ENCODE results near the gene IL20. TPM values are rescaled to one million over a fixed set of nuclear protein-coding genes. Genes with fewer than 3 reads are reported as not detected.

IL20 gene
- polyA plus RNA-seq, 6 donors from 2014 or later, result not detected

- no peaks in the 10 kb centered on the region for H3K9me3 Mint-ChIP-seq
- ATAC-seq (ENCODE audit: low read depth in 2 of 2) (no peak), DNase-seq (no peak)
- H3K27me3 Mint-ChIP-seq, result no peaks in the 10 kb centered on the region
- no peak overlapping the region for H3K4me3 Mint-ChIP-seq
- H3K4me1 Mint-ChIP-seq, result peaks cover 82 to 91% (median 87%) of the 10 kb centered on the region in 3 donors
- peak overlapping the region in 5 of 6 donors; percentile 71 to 97 (median 92) for H3K27ac Mint-ChIP-seq
- H3K36me3 Mint-ChIP-seq, result peaks cover 68 to 87% of the 10 kb centered on the region in 2 donors
Observed at GRCh38 chr1:206913766-206914537, 48.5 kb downstream of the IL20 start.

GRCh38 chr1:206915030-206915735 lies 49.8 kb downstream of the IL20 start:
- H3K9me3 Mint-ChIP-seq, result no peaks in the 10 kb centered on the region
- no peaks in the 10 kb centered on the region for H3K27me3 Mint-ChIP-seq
- H3K4me3 Mint-ChIP-seq, result no peak overlapping the region
- DNase-seq (no peak), ATAC-seq (ENCODE audit: low read depth in 2 of 2) (no peak)
- H3K27ac Mint-ChIP-seq, result peak overlapping the region in 5 of 6 donors; percentile 90 to 97 (median 94)
- peaks cover 81 to 85% (median 84%) of the 10 kb centered on the region in 3 donors for H3K4me1 Mint-ChIP-seq
- H3K36me3 Mint-ChIP-seq, result peaks cover 76 to 90% of the 10 kb centered on the region in 2 donors

GRCh38 chr1:206916000-206916709 lies 50.7 kb downstream of the IL20 start:
- Mint-ChIP-seq H3K27me3 (no peaks in the 10 kb centered on the region), H3K27ac (peak overlapping the region in 5 of 6 donors; percentile 79 to 97 (median 93))
- ATAC-seq (ENCODE audit: low read depth in 2 of 2), result no peak

GRCh38 chr1:206918076-206918475 lies 52.7 kb downstream of the IL20 start:
- no peak for ATAC-seq (ENCODE audit: low read depth in 2 of 2)
- Mint-ChIP-seq H3K4me3 (no peak overlapping the region), H3K9me3 (no peaks in the 10 kb centered on the region), H3K36me3 (peaks cover 64 to 74% of the 10 kb centered on the region in 2 donors), H3K27me3 (no peaks in the 10 kb centered on the region), H3K4me1 (peaks cover 53 to 61% (median 55%) of the 10 kb centered on the region in 3 donors), H3K27ac (peak overlapping the region in 4 of 6 donors; percentile 64 to 96 (median 92))
- DNase-seq, result no peak

More at GRCh38 chr1:206916000-206916709, 50.7 kb downstream of the IL20 start:
- Mint-ChIP-seq H3K4me1 (peaks cover 71 to 80% (median 74%) of the 10 kb centered on the region in 3 donors), H3K4me3 (no peak overlapping the region), H3K36me3 (peaks cover 76 to 91% of the 10 kb centered on the region in 2 donors), H3K9me3 (no peaks in the 10 kb centered on the region)
- DNase-seq, result no peak

Other genes starting within 250 kb of the IL20 start
- gene DYRK3, start 230.1 kb upstream of the IL20 start, polyA plus RNA-seq (ENCODE audit: low read depth in 6 of 6), result not detected
- gene MAPKAPK2, start 180.7 kb upstream of the IL20 start, polyA plus RNA-seq (ENCODE audit: low read depth in 6 of 6), result 1 to 10 TPM; 1.7 to 3.6 (median 2.8) TPM
- not detected for gene IL19, start 94.8 kb upstream of the IL20 start, polyA plus RNA-seq (ENCODE audit: low read depth in 6 of 6)
- gene IL10, start 93.1 kb upstream of the IL20 start, polyA plus RNA-seq (ENCODE audit: low read depth in 6 of 6), result under 1 TPM in 2 of 6 donors, not detected in 4; 0.17 to 0.31 TPM
- gene IL24, start 31.8 kb downstream of the IL20 start, polyA plus RNA-seq (ENCODE audit: low read depth in 6 of 6), result 10 to 100 TPM; 44.1 to 94.5 (median 57.5) TPM
- 1,000 to 10,000 TPM; 1,550 to 2,548 (median 1,723) TPM for gene FCMR, start 56.3 kb downstream of the IL20 start, polyA plus RNA-seq (ENCODE audit: low read depth in 6 of 6)
- gene PIGR, start 80.8 kb downstream of the IL20 start, polyA plus RNA-seq (ENCODE audit: low read depth in 6 of 6), result under 1 TPM; 0.05 to 0.84 (median 0.64) TPM
- not detected for gene FCAMR, start 104.8 kb downstream of the IL20 start, polyA plus RNA-seq (ENCODE audit: low read depth in 6 of 6)
- 1 to 10 TPM in 1 of 6 donors, under 1 TPM in 3, not detected in 2; 0.08 to 2.3 (median 0.12) TPM for gene C1orf116, start 167.1 kb downstream of the IL20 start, polyA plus RNA-seq (ENCODE audit: low read depth in 6 of 6)
- gene YOD1, start 185.6 kb downstream of the IL20 start, polyA plus RNA-seq (ENCODE audit: low read depth in 6 of 6), result 1 to 10 TPM; 1.3 to 3.5 (median 1.8) TPM
- gene PFKFB2, start 187.7 kb downstream of the IL20 start, polyA plus RNA-seq (ENCODE audit: low read depth in 6 of 6), result 1 to 10 TPM; 2.5 to 8.2 (median 6.1) TPM
- under 1 TPM in 1 of 6 donors, not detected in 5; 0.23 TPM for gene C4BPB, start 223.2 kb downstream of the IL20 start, polyA plus RNA-seq (ENCODE audit: low read depth in 6 of 6)
- not detected for gene C4BPA, start 238.6 kb downstream of the IL20 start, polyA plus RNA-seq (ENCODE audit: low read depth in 6 of 6)